Osteocyte (in vitro differentiated cells): Measurements from ENCODE around the gene DDA1. TPM values are rescaled to one million over a fixed set of nuclear protein-coding genes. Genes with fewer than 3 reads are reported as not detected.

ENCODE experiments used
- DNase-seq: peaks from one replicate; pipeline ENCODE4 v3.0.0; 2021; ENCODE audit warnings: mixed read lengths; ENCODE audit not compliant: unreplicated experiment; ENCODE audit errors: extremely low spot score
- H3K27ac Mint-ChIP-seq: one replicate; pipeline ENCODE4 v1.8.0; 2021; ENCODE audit warnings: mild to moderate bottlenecking, mixed read lengths; ENCODE audit not compliant: unreplicated experiment
- H3K27me3 Mint-ChIP-seq: one replicate; pipeline ENCODE4 v1.8.0; 2021; ENCODE audit warnings: mixed read lengths; ENCODE audit not compliant: unreplicated experiment
- H3K36me3 Mint-ChIP-seq: one replicate; pipeline ENCODE4 v1.8.0; 2021; ENCODE audit warnings: mixed read lengths; ENCODE audit not compliant: unreplicated experiment
- H3K4me1 Mint-ChIP-seq: one replicate; pipeline ENCODE4 v1.8.0; 2021; ENCODE audit warnings: mixed read lengths; ENCODE audit not compliant: unreplicated experiment
- H3K4me3 Mint-ChIP-seq: one replicate; pipeline ENCODE4 v1.8.0; 2021; ENCODE audit warnings: mild to moderate bottlenecking, moderate library complexity, mixed read lengths; ENCODE audit not compliant: unreplicated experiment
- H3K9me3 Mint-ChIP-seq: one replicate; pipeline ENCODE4 v1.8.0; 2021; ENCODE audit warnings: mixed read lengths; ENCODE audit not compliant: unreplicated experiment
- CTCF ChIP-seq: fragments of 200-600 bp; sonication (generic); IDR thresholded peaks from 2 replicates; pipeline ENCODE4 v1.5.0; 2021; ENCODE audit warnings: antibody characterized with exemption, mild to moderate bottlenecking, moderate library complexity
- total RNA-seq: library from RNA; stranded (reverse); gene quantifications from 2 replicates; pipeline ENCODE4 v1.2.1, GENCODE V29; 2021

The DDA1 gene
- total RNA-seq, 1 donor from 2014 or later, result 50.0 TPM

- H3K27ac Mint-ChIP-seq, result no peak overlapping the region
- H3K9me3 Mint-ChIP-seq, result no peaks in the 10 kb centered on the region
- H3K4me3 Mint-ChIP-seq, result no peak overlapping the region
- no peak for DNase-seq
- no peak for TF ChIP-seq CTCF
- peaks cover 32% of the 10 kb centered on the region for H3K4me1 Mint-ChIP-seq
- H3K27me3 Mint-ChIP-seq, result no peaks in the 10 kb centered on the region
- H3K36me3 Mint-ChIP-seq, result no peaks in the 10 kb centered on the region
These were observed 5.5 kb upstream of the DDA1 start for GRCh38 chr19:17303940-17304267.

- Mint-ChIP-seq H3K4me3 (peak overlapping the region; percentile 85), H3K36me3 (no peaks in the 10 kb centered on the region), H3K27ac (peak overlapping the region; percentile 88), H3K27me3 (no peaks in the 10 kb centered on the region), H3K4me1 (peaks cover 34% of the 10 kb centered on the region), H3K9me3 (no peaks in the 10 kb centered on the region)
- TF ChIP-seq CTCF, result no peak
- no peak for DNase-seq
These were observed 4.8 kb upstream of the DDA1 start for GRCh38 chr19:17304386-17305215.

GRCh38 chr19:17305216-17305516 is 4.2 kb upstream of the DDA1 start:
- Mint-ChIP-seq H3K4me3 (peak overlapping the region; percentile 85), H3K9me3 (no peaks in the 10 kb centered on the region), H3K27me3 (no peaks in the 10 kb centered on the region), H3K36me3 (no peaks in the 10 kb centered on the region), H3K27ac (peak overlapping the region; percentile 88), H3K4me1 (peaks cover 37% of the 10 kb centered on the region)
- no peak for TF ChIP-seq CTCF
- no peak for DNase-seq

- Mint-ChIP-seq H3K4me1 (peaks cover 42% of the 10 kb centered on the region), H3K4me3 (peak within 1 kb of the TSS; percentile 85), H3K9me3 (no peaks in the 10 kb centered on the region), H3K27me3 (no peaks in the 10 kb centered on the region), H3K27ac (peak within 1 kb of the TSS; percentile 88), H3K36me3 (no peaks in the 10 kb centered on the region)
- peak; percentile 77 for TF ChIP-seq CTCF
- DNase-seq, result peak; percentile 99
These were observed 3.7 kb upstream of the DDA1 start, which contains the start of gene MRPL34 for GRCh38 chr19:17305517-17306284. Gene MRPL34 (plus strand): TSS chr19:17305872. CDS start chr19:17305893, 21 bp downstream.

GRCh38 chr19:17306285-17306714 is 3.1 kb upstream of the DDA1 start:
- H3K27me3 Mint-ChIP-seq, result no peaks in the 10 kb centered on the region
- no peaks in the 10 kb centered on the region for H3K36me3 Mint-ChIP-seq
- H3K4me3 Mint-ChIP-seq, result peak overlapping the region; percentile 85
- peaks cover 48% of the 10 kb centered on the region for H3K4me1 Mint-ChIP-seq
- TF ChIP-seq CTCF, result no peak
- H3K27ac Mint-ChIP-seq, result peak overlapping the region; percentile 54
- H3K9me3 Mint-ChIP-seq, result no peaks in the 10 kb centered on the region
- no peak for DNase-seq
